Measurements from ENCODE around the gene PTPRG. TPM values are rescaled to one million over a fixed set of nuclear protein-coding genes. Genes with fewer than 3 reads are reported as not detected.

PTPRG gene
- total RNA-seq, 2 experiments from 2014 or later: 0.13 to 0.15 TPM

GRCh38 chr3:62318752-62319569 is 757.6 kb downstream of the PTPRG start:
- H3K27ac Mint-ChIP-seq: peak overlapping the region; percentile 95
- H3K4me3 Mint-ChIP-seq: peak overlapping the region; percentile 95
- peaks cover 21% of the 10 kb centered on the region for H3K36me3 Mint-ChIP-seq (ENCODE audit: low read depth)
- peak; percentile 79 for DNase-seq
- CTCF ChIA-PET: interaction anchor here (1.3 kb wide), 1 partner anchor 15 kb away, joined by 3 read pairs; no protein-coding TSS in a partner anchor
- H3K27me3 Mint-ChIP-seq: no peaks in the 10 kb centered on the region
- peaks cover 13% of the 10 kb centered on the region for H3K4me1 Mint-ChIP-seq
- POLR2A ChIA-PET: no interaction called here
- peaks cover 22% of the 10 kb centered on the region for H3K9me3 Mint-ChIP-seq

- peak overlapping the region; percentile 95 for H3K4me3 Mint-ChIP-seq
- H3K9me3 Mint-ChIP-seq: peaks cover 22% of the 10 kb centered on the region
- POLR2A ChIA-PET: no interaction called here
- peaks cover 21% of the 10 kb centered on the region for H3K36me3 Mint-ChIP-seq (ENCODE audit: low read depth)
- CTCF ChIA-PET: no interaction called here
- no peak overlapping the region for H3K27ac Mint-ChIP-seq
- no peaks in the 10 kb centered on the region for H3K27me3 Mint-ChIP-seq
- H3K4me1 Mint-ChIP-seq: peaks cover 13% of the 10 kb centered on the region
- no peak for DNase-seq
These were observed 758.3 kb downstream of the PTPRG start for GRCh38 chr3:62319570-62320243.

- H3K27me3 Mint-ChIP-seq: no peaks in the 10 kb centered on the region
- peaks cover 10% of the 10 kb centered on the region for H3K4me1 Mint-ChIP-seq
- DNase-seq: no peak
- H3K27ac Mint-ChIP-seq: no peak overlapping the region
- CTCF ChIA-PET: no interaction called here
- H3K36me3 Mint-ChIP-seq (ENCODE audit: low read depth): peaks cover 21% of the 10 kb centered on the region
- no peak overlapping the region for H3K4me3 Mint-ChIP-seq
- peaks cover 17% of the 10 kb centered on the region for H3K9me3 Mint-ChIP-seq
- POLR2A ChIA-PET: no interaction called here
These were observed 761.9 kb downstream of the PTPRG start for GRCh38 chr3:62323241-62323640.

GRCh38 chr3:62325896-62326295 is 764.5 kb downstream of the PTPRG start:
- Mint-ChIP-seq H3K9me3 (no peaks in the 10 kb centered on the region), H3K36me3 (ENCODE audit: low read depth) (peaks cover 7% of the 10 kb centered on the region), H3K27ac (no peak overlapping the region), H3K27me3 (no peaks in the 10 kb centered on the region), H3K4me3 (no peak overlapping the region), H3K4me1 (no peaks in the 10 kb centered on the region)
- no peak for DNase-seq
- CTCF ChIA-PET: no interaction called here
- POLR2A ChIA-PET: no interaction called here

- Mint-ChIP-seq H3K4me3 (no peak overlapping the region), H3K4me1 (no peaks in the 10 kb centered on the region), H3K27me3 (no peaks in the 10 kb centered on the region), H3K36me3 (ENCODE audit: low read depth) (no peaks in the 10 kb centered on the region), H3K9me3 (no peaks in the 10 kb centered on the region), H3K27ac (no peak overlapping the region)
- DNase-seq: no peak
- ChIA-PET POLR2A (no interaction called here), CTCF (no interaction called here)
These were observed 768.6 kb downstream of the PTPRG start for GRCh38 chr3:62329971-62330370.

- CTCF ChIA-PET: interaction anchor here (1.0 to 1.1 kb wide), 2 partner anchors 17 to 130 kb away, joined by 3 read pairs; no protein-coding TSS in a partner anchor
- POLR2A ChIA-PET: no interaction called here
- Mint-ChIP-seq H3K4me3 (no peak overlapping the region), H3K9me3 (no peaks in the 10 kb centered on the region), H3K27me3 (no peaks in the 10 kb centered on the region), H3K4me1 (no peaks in the 10 kb centered on the region), H3K36me3 (ENCODE audit: low read depth) (no peaks in the 10 kb centered on the region), H3K27ac (no peak overlapping the region)
- DNase-seq: no peak
These were observed 770.6 kb downstream of the PTPRG start for GRCh38 chr3:62332017-62332416.

GRCh38 chr3:62332835-62333244 is 771.5 kb downstream of the PTPRG start:
- H3K27me3 Mint-ChIP-seq: no peaks in the 10 kb centered on the region
- no peaks in the 10 kb centered on the region for H3K4me1 Mint-ChIP-seq
- ChIA-PET POLR2A (no interaction called here), CTCF (interaction anchor here (1.0 kb wide), 1 partner anchor 17 kb away, joined by 3 read pairs; no protein-coding TSS in a partner anchor)
- no peak overlapping the region for H3K4me3 Mint-ChIP-seq
- H3K9me3 Mint-ChIP-seq: no peaks in the 10 kb centered on the region
- DNase-seq: no peak
- no peaks in the 10 kb centered on the region for H3K36me3 Mint-ChIP-seq (ENCODE audit: low read depth)
- no peak overlapping the region for H3K27ac Mint-ChIP-seq

- Mint-ChIP-seq H3K4me3 (no peak overlapping the region), H3K36me3 (ENCODE audit: low read depth) (no peaks in the 10 kb centered on the region), H3K4me1 (no peaks in the 10 kb centered on the region), H3K9me3 (no peaks in the 10 kb centered on the region), H3K27me3 (no peaks in the 10 kb centered on the region), H3K27ac (no peak overlapping the region)
- no peak for DNase-seq
- POLR2A ChIA-PET: no interaction called here
- CTCF ChIA-PET: interaction anchor here (0.6 to 0.7 kb wide), 2 partner anchors 46 to 200 kb away, joined by 3 to 5 read pairs; no protein-coding TSS in a partner anchor
These were observed 773.8 kb downstream of the PTPRG start for GRCh38 chr3:62335196-62335595.

GRCh38 chr3:62343755-62344154 is 782.4 kb downstream of the PTPRG start:
- H3K36me3 Mint-ChIP-seq (ENCODE audit: low read depth): no peaks in the 10 kb centered on the region
- no peak overlapping the region for H3K27ac Mint-ChIP-seq

More at GRCh38 chr3:62343755-62344154, 782.4 kb downstream of the PTPRG start:
- CTCF ChIA-PET: no interaction called here
- Mint-ChIP-seq H3K4me1 (no peaks in the 10 kb centered on the region), H3K9me3 (peaks cover 3% of the 10 kb centered on the region), H3K27me3 (no peaks in the 10 kb centered on the region), H3K4me3 (no peak overlapping the region)
- DNase-seq: no peak
- POLR2A ChIA-PET: no interaction called here

Measured in activated CD4-positive, alpha-beta memory T cell treated with anti-CD3 and anti-CD28 coated beads, Interleukin-2, amount 10 ng/mL, durations not matched to agents 7 days and 5 days (primary cell).